Choroid plexus epithelial cell (primary cell): ENCODE measurements around the gene IRX5.

Experiments
- DNase-seq: peaks from one replicate; pipeline ENCODE4 v3.0.0-alpha.2; 2010; ENCODE audit warnings: low read depth
- H3K4me3 ChIP-seq: 2 replicates; pipeline ENCODE4 v1.5.1; 2011; ENCODE audit warnings: low read depth, mild to moderate bottlenecking, control low read depth, low read length, moderate library complexity
- CTCF ChIP-seq: conservative IDR thresholded peaks from 2 replicates; pipeline ENCODE4 v1.5.1; 2011; ENCODE audit warnings: low read depth, mild to moderate bottlenecking, control low read depth, inconsistent platforms, low read length, moderate library complexity

The IRX5 gene

GRCh38 chr16:54980821-54981220 is 50.2 kb downstream of the IRX5 start:
- TF ChIP-seq CTCF, result no peak
- DNase-seq, result no peak

More at GRCh38 chr16:54980821-54981220, 50.2 kb downstream of the IRX5 start:
- H3K4me3 ChIP-seq, result no peak overlapping the region
